ENCODE results near the gene TRDN. TPM values are rescaled to one million over a fixed set of nuclear protein-coding genes. Genes with fewer than 3 reads are reported as not detected.

Gene TRDN
- total RNA-seq, 1 experiment from 2014 or later = 10.4 TPM

GRCh38 chr6:123263981-123264380 is 372.8 kb downstream of the TRDN start:
- Histone ChIP-seq H2BK120ac (ENCODE audit: low read depth, low read length, poor library complexity, severe bottlenecking) (no peak overlapping the region), H3K23me2 (ENCODE audit: insufficient read length, low read depth, low read length, poor library complexity, severe bottlenecking) (no peaks in the 10 kb centered on the region), H3K56ac (ENCODE audit: insufficient read length, low read depth, low read length) (no peak overlapping the region), H4K8ac (replicated peaks; ENCODE audit: insufficient read length, low read depth, low read length) (no peak overlapping the region), H2BK20ac (ENCODE audit: low read depth, low read length, poor library complexity, severe bottlenecking) (no peak overlapping the region), H3K23ac (ENCODE audit: insufficient read length, low read depth, low read length) (no peak overlapping the region), H3K9ac (ENCODE audit: extremely low read depth, insufficient read length, low read length) (no peak overlapping the region), H2BK12ac (ENCODE audit: insufficient read length, low read depth, low read length) (no peak overlapping the region), H3K27me3 (ENCODE audit: insufficient read depth, low read length) (no peaks in the 10 kb centered on the region), H4K91ac (ENCODE audit: insufficient read length, low read depth, low read length) (no peak overlapping the region), H3K79me1 (ENCODE audit: insufficient read depth, low read depth, low read length, poor library complexity, severe bottlenecking) (no peaks in the 10 kb centered on the region), H3K4me2 (ENCODE audit: insufficient read depth, insufficient read length, low read length) (no peak overlapping the region), H3K9me3 (ENCODE audit: control insufficient read depth, low read depth, low read length) (no peaks in the 10 kb centered on the region), H2BK15ac (ENCODE audit: low read depth, low read length) (no peak overlapping the region), H3K79me2 (ENCODE audit: insufficient read depth, low read length) (no peaks in the 10 kb centered on the region), H2AK5ac (ENCODE audit: insufficient read length, low read length) (no peak overlapping the region), H2BK5ac (ENCODE audit: insufficient read length, low read length) (no peak overlapping the region), H3K4ac (ENCODE audit: low read depth, low read length) (no peak overlapping the region), H3K4me1 (ENCODE audit: insufficient read depth, low read length) (no peaks in the 10 kb centered on the region), H3T11ph (ENCODE audit: low read length) (no peak overlapping the region), H4K20me1 (ENCODE audit: control insufficient read depth, insufficient read depth, insufficient read length) (no peaks in the 10 kb centered on the region), H3K18ac (ENCODE audit: insufficient read length, low read depth, low read length) (no peak overlapping the region), H2AFZ (ENCODE audit: low read length) (no peak overlapping the region), H4K5ac (ENCODE audit: insufficient read length, low read depth, low read length) (no peak overlapping the region), H3K27ac (ENCODE audit: insufficient read length, low read depth, low read length) (no peak overlapping the region), H3K14ac (ENCODE audit: insufficient read depth, low read length) (no peak overlapping the region)
- TF ChIP-seq CTCF (conservative IDR thresholded peaks at IDR 0.05) = no peak
- Mint-ChIP-seq H3K4me1 (peaks cover 0 to 3% of the 10 kb centered on the region in 2 experiments; a peak in 1 of 4 replicates), H3K9me3 (peaks cover 0 to under 1% of the 10 kb centered on the region in 2 experiments; a peak in 1 of 5 replicates), H3K27ac (no peak overlapping the region), H3K36me3 (ENCODE audit: insufficient read depth in 1 of 3, low read depth in 3 of 3) (no peaks in the 10 kb centered on the region), H3K27me3 (ENCODE audit: low read depth) (no peaks in the 10 kb centered on the region), H3K4me3 (no peak overlapping the region)
- no peak for DNase-seq
- no CpG with 5 or more reads among the region's 5 CpGs for WGBS (ENCODE audit: extremely low coverage, insufficient read length, low lambda C conversion rate)
